Keratinocyte (primary cell): Measurements from ENCODE around the gene RPS27. TPM values are rescaled to one million over a fixed set of nuclear protein-coding genes. Genes with fewer than 3 reads are reported as not detected.

ENCODE experiments used
- DNase-seq: peaks from one replicate; pipeline ENCODE4 v3.0.0-alpha.2; 2011; ENCODE audit warnings: low read depth, missing footprints, low spot score
- FAIRE-seq: peaks from 2 replicates; lab custom pipeline; 2011; peaks lifted over from hg19 to GRCh38; lab: Jason Lieb, UNC
- H2AFZ ChIP-seq: 2 replicates; pipeline ENCODE4 v1.6.0; 2012; ENCODE audit warnings: low read length, control low read depth, inconsistent platforms; ENCODE audit not compliant: control insufficient read depth
- H3K27ac ChIP-seq: 2 replicates; pipeline ENCODE4 v1.5.1; 2011; ENCODE audit warnings: low read length; ENCODE audit not compliant: control insufficient read depth, insufficient read depth
- H3K27me3 ChIP-seq: 3 replicates; pipeline ENCODE4 v1.6.0; 2011; ENCODE audit warnings: low read length; ENCODE audit not compliant: control insufficient read depth, insufficient read depth; ENCODE audit errors: extremely low read depth
- H3K36me3 ChIP-seq, 2 experiments: 2 replicates in 1 of 2; 3 replicates in 1 of 2; pipeline ENCODE4 v1.5.1; 2011; ENCODE audit warnings: low read length in 2 of 2, mild to moderate bottlenecking in 1 of 2; ENCODE audit not compliant: control insufficient read depth in 2 of 2, insufficient read depth in 2 of 2; ENCODE audit errors: extremely low read depth in 1 of 2
- H3K4me1 ChIP-seq: 3 replicates; pipeline ENCODE4 v1.5.1; 2011; ENCODE audit warnings: low read length; ENCODE audit not compliant: control insufficient read depth, insufficient read depth; ENCODE audit errors: extremely low read depth
- H3K4me2 ChIP-seq: 3 replicates; pipeline ENCODE4 v1.6.0; 2011; ENCODE audit warnings: low read depth, low read length; ENCODE audit not compliant: control insufficient read depth, insufficient read depth; ENCODE audit errors: extremely low read depth
- H3K4me3 ChIP-seq, 3 experiments: fragments of 200-600 bp in 1 of 3; sonication (generic) in 1 of 3; 2 replicates in 2 of 3; 3 replicates in 1 of 3; pipeline ENCODE4 v1.5.1; 2011 to 2016; ENCODE audit warnings: low read length in 3 of 3, mild to moderate bottlenecking in 3 of 3, control low read depth in 2 of 3, inconsistent platforms in 1 of 3, low read depth in 1 of 3, mixed read lengths in 1 of 3, mixed run types in 1 of 3, moderate library complexity in 1 of 3; ENCODE audit not compliant: control insufficient read depth in 2 of 3, insufficient read depth in 2 of 3; ENCODE audit errors: extremely low read depth in 1 of 3
- H3K79me2 ChIP-seq: 2 replicates; pipeline ENCODE4 v1.6.0; 2012; ENCODE audit warnings: low read length; ENCODE audit not compliant: control insufficient read depth, insufficient read depth
- H3K9ac ChIP-seq: 3 replicates; pipeline ENCODE4 v1.6.0; 2011; ENCODE audit warnings: low read length; ENCODE audit not compliant: control insufficient read depth, insufficient read depth; ENCODE audit errors: extremely low read depth
- H3K9me1 ChIP-seq: 3 replicates; pipeline ENCODE4 v1.6.0; 2011; ENCODE audit warnings: low read length; ENCODE audit not compliant: control insufficient read depth, insufficient read depth; ENCODE audit errors: extremely low read depth
- H3K9me3 ChIP-seq: 2 replicates; pipeline ENCODE4 v1.5.1; 2012; ENCODE audit warnings: low read depth, low read length; ENCODE audit not compliant: control insufficient read depth
- H4K20me1 ChIP-seq: 3 replicates; pipeline ENCODE4 v1.6.0; 2011; ENCODE audit warnings: low read length; ENCODE audit not compliant: control insufficient read depth, insufficient read depth; ENCODE audit errors: extremely low read depth
- CTCF ChIP-seq, 3 experiments: IDR thresholded peaks in 1 of 3; conservative IDR thresholded peaks in 1 of 3; optimal IDR thresholded peaks in 1 of 3; 2 replicates in 2 of 3; 3 replicates in 1 of 3; pipeline versions ENCODE3 to v1.5.1; 2011; ENCODE audit warnings: low read length in 3 of 3, mild to moderate bottlenecking in 3 of 3, moderate library complexity in 2 of 3, control low read depth in 1 of 3, inconsistent platforms in 1 of 3; ENCODE audit not compliant: insufficient read depth in 2 of 3; ENCODE audit errors: extremely low read depth in 1 of 3
- EZH2 ChIP-seq: IDR thresholded peaks from one replicate; pipeline ENCODE4 v1.6.1; 2012; ENCODE audit warnings: inconsistent platforms, mild to moderate bottlenecking, low read length, moderate library complexity
- dilution Hi-C: fragments of 300-500 bp; cut with MboI; formaldehyde crosslinking; loops from one replicate; pipeline ENCODE4 v1.7.0; 2020; ENCODE audit warnings: low sequenced_read_pairs; ENCODE audit not compliant: extremely low pct_ligation_motif_present
- polyA plus RNA-seq, 5 experiments: library from polyadenylated mRNA; depleted of rRNA in 3 of 5; stranded (reverse) in 3 of 5; stranded (forward) in 1 of 5; unstranded in 1 of 5; fragments of >200 nt; gene quantifications; 1 replicate in 1 of 5; 2 replicates in 3 of 5; 3 replicates in 1 of 5; pipeline versions ENCODE4 v1.2.1 to v1.2.3, GENCODE V29; 2011 to 2012; ENCODE audit warnings: missing spikeins in 2 of 5, low read depth in 1 of 5, low replicate concordance in 1 of 5

Gene RPS27
- polyA plus RNA-seq, 1 donor (not counting 4 experiments of a cell fraction or from before 2014, with no cell fraction given) = 5,112 TPM

DNA sequence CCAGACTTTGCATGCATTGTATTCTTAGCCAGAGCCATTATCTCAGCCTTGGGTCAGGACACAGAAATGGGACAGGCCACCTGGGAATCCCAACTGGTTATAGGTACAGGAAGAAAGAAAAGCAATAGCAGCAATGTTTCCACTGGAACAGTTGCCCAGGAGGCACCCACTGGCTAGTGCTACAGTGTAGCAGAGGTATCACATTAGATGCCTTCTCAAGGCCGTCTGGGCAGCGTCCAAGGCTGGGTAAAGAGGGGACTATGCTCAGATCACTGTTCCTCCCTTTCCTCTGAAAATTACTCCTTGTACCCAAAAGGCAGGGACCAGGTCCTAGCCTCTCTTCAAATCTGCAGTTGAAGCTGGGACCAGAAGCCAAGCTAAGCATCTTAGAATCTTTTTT lies 20.2 kb upstream of the RPS27 start:
- H3K9me3 ChIP-seq = no peaks in the 10 kb centered on the region
- dilution Hi-C loops = no loop called here
- no peaks in the 10 kb centered on the region for H3K9me1 ChIP-seq
- H2AFZ ChIP-seq = no peak overlapping the region
- H3K4me3 ChIP-seq = no peak overlapping the region
- peaks cover 2 to 16% of the 10 kb centered on the region in 2 experiments for H3K36me3 ChIP-seq
- H3K9ac ChIP-seq = no peak overlapping the region
- no peak for FAIRE-seq
- H3K4me2 ChIP-seq = no peak overlapping the region
- no peaks in the 10 kb centered on the region for H3K79me2 ChIP-seq
- no peaks in the 10 kb centered on the region for H3K27me3 ChIP-seq
- peaks cover 16% of the 10 kb centered on the region for H3K4me1 ChIP-seq
- no peaks in the 10 kb centered on the region for H4K20me1 ChIP-seq
- DNase-seq = no peak
- H3K27ac ChIP-seq = no peak overlapping the region
- TF ChIP-seq CTCF (optimal IDR thresholded peaks at IDR 0.05 in 1 of 3, IDR thresholded peaks at IDR 0.05 in 1 of 3, conservative IDR thresholded peaks at IDR 0.05 in 1 of 3; ENCODE audit: extremely low read depth in 1 of 3, insufficient read depth in 2 of 3, low read length in 3 of 3) (no peak), EZH2 (no peak)

DNA sequence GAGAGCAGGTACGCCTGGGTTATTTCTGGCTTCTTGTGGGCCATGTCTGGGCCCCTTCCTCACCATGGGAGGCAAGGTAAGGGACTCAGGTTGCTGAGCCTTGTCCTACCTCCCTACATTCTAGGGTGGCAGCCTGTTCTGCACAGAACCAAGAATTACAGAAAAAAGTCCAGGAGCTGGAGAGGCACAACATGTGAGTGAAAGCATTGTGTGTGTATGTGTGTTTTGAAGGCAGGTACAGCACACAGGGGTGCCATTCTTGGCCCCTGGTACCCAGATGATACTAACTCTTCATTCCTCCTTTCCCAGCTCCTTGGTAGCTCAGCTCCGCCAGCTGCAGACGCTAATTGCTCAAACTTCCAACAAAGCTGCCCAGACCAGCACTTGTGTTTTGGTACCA lies 17.5 kb upstream of the RPS27 start:
- no peaks in the 10 kb centered on the region for H3K9me3 ChIP-seq
- H3K4me1 ChIP-seq = peaks cover 16% of the 10 kb centered on the region
- no peak overlapping the region for H2AFZ ChIP-seq
- no peak overlapping the region for H3K4me3 ChIP-seq
- peaks cover 5 to 24% of the 10 kb centered on the region in 2 experiments for H3K36me3 ChIP-seq
- no peak for FAIRE-seq
- H3K79me2 ChIP-seq = peaks cover 16% of the 10 kb centered on the region
- no peak for TF ChIP-seq CTCF (optimal IDR thresholded peaks at IDR 0.05 in 1 of 3, IDR thresholded peaks at IDR 0.05 in 1 of 3, conservative IDR thresholded peaks at IDR 0.05 in 1 of 3; ENCODE audit: extremely low read depth in 1 of 3, insufficient read depth in 2 of 3, low read length in 3 of 3)
- no peak for TF ChIP-seq EZH2
- no peaks in the 10 kb centered on the region for H4K20me1 ChIP-seq
- H3K27ac ChIP-seq = no peak overlapping the region
- DNase-seq = no peak
- no peaks in the 10 kb centered on the region for H3K9me1 ChIP-seq
- H3K9ac ChIP-seq = no peak overlapping the region
- H3K4me2 ChIP-seq = no peak overlapping the region
- H3K27me3 ChIP-seq = no peaks in the 10 kb centered on the region
- dilution Hi-C loops = no loop called here
